HL-60 (cell line): Measurements from ENCODE around the gene TH.

Experiments
- DNase-seq, 2 experiments: peaks; one replicate each; pipeline ENCODE4 v3.0.0-alpha.2; 2010 to 2020; ENCODE audit warnings: low read depth in 1 of 2, low spot score in 1 of 2
- H3K27ac ChIP-seq: fragments of 250-450 bp; sonication (Bioruptor Pico); replicated peaks from 2 replicates; pipeline ENCODE4 v1.5.1; 2020; ENCODE audit warnings: mild to moderate bottlenecking, moderate library complexity
- H3K27me3 ChIP-seq: fragments of 250-450 bp; sonication (Bioruptor Pico); 2 replicates; pipeline ENCODE4 v1.5.1; 2021; ENCODE audit warnings: mild to moderate bottlenecking, moderate library complexity; ENCODE audit not compliant: insufficient read depth, poor library complexity, severe bottlenecking
- H3K4me3 ChIP-seq: replicated peaks from 2 replicates; pipeline ENCODE4 v1.5.1; 2011; ENCODE audit warnings: mild to moderate bottlenecking, control low read depth, low read length; ENCODE audit not compliant: insufficient read depth
- GABPA ChIP-seq: IDR thresholded peaks from 2 replicates; pipeline ENCODE4 v1.6.1; 2012; ENCODE audit warnings: low read depth
- POLR2AphosphoS5 ChIP-seq: IDR thresholded peaks from 2 replicates; pipeline ENCODE4 v1.6.1; 2012; ENCODE audit warnings: low read depth
- REST ChIP-seq: IDR thresholded peaks from 2 replicates; pipeline ENCODE4 v1.6.1; 2012; ENCODE audit warnings: low read depth; ENCODE audit not compliant: insufficient replicate concordance
- SPI1 ChIP-seq: IDR thresholded peaks from 2 replicates; pipeline ENCODE4 v1.6.1; 2012; ENCODE audit warnings: low read depth, mild to moderate bottlenecking, borderline replicate concordance
- TF ChIP-seq, protein P1 (sequence below): IDR thresholded peaks from one replicate; pipeline ENCODE4 v1.5.1; 2011; ENCODE audit warnings: low read length, control low read depth, inconsistent platforms; ENCODE audit not compliant: insufficient read depth

Gene TH

GRCh38 chr11:2198621-2199365 lies 27.2 kb upstream of the TH start:
- H3K27ac ChIP-seq, result no peak overlapping the region
- TF ChIP-seq REST (no peak), POLR2AphosphoS5 (no peak), GABPA (no peak), SPI1 (no peak)
- TF ChIP-seq, protein P1, sequence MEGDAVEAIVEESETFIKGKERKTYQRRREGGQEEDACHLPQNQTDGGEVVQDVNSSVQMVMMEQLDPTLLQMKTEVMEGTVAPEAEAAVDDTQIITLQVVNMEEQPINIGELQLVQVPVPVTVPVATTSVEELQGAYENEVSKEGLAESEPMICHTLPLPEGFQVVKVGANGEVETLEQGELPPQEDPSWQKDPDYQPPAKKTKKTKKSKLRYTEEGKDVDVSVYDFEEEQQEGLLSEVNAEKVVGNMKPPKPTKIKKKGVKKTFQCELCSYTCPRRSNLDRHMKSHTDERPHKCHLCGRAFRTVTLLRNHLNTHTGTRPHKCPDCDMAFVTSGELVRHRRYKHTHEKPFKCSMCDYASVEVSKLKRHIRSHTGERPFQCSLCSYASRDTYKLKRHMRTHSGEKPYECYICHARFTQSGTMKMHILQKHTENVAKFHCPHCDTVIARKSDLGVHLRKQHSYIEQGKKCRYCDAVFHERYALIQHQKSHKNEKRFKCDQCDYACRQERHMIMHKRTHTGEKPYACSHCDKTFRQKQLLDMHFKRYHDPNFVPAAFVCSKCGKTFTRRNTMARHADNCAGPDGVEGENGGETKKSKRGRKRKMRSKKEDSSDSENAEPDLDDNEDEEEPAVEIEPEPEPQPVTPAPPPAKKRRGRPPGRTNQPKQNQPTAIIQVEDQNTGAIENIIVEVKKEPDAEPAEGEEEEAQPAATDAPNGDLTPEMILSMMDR, result no peak
- no peak for DNase-seq
- H3K4me3 ChIP-seq, result no peak overlapping the region
- no peaks in the 10 kb centered on the region for H3K27me3 ChIP-seq

DNA sequence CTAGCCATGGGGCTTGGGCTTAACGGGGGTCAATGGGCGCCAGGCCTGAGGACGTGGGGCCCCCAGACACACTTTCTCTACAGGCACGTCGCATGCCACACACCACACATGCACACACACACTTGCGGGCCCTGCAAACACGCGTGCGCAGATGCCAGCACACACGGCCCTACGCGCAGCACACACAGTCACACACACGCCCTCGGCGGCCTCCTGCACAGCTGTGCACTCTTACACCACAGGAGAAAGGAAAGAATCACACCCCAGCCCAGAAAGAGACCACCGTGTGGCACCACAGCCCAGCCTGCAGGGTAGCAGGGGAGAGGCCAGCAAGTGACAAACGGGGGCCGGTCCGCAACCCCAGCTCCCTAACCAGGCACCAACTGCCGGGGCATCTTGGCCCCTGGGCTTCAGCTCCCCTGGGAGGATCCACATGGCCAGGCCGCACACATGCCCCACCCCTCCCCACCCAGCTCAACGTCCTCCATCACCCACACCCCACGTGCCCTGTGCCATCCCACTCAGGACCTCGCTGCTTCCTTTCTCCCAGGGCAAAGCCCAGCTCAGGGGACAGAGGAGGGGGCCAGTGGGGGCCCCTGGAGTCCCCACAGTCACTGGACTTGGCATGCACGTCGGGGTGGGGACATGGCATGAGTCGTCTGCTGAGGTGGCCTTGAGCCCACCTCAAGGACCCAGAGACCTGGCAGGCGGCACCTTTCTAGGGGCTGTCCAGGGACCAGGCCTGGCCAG lies 26.3 kb upstream of the TH start:
- Histone ChIP-seq H3K27ac (no peak overlapping the region), H3K27me3 (no peaks in the 10 kb centered on the region), H3K4me3 (no peak overlapping the region)
- DNase-seq, result no peak
- TF ChIP-seq REST (no peak), SPI1 (no peak), POLR2AphosphoS5 (no peak), GABPA (no peak)
- TF ChIP-seq, protein P1, result no peak

GRCh38 chr11:2196970-2197770 lies 25.6 kb upstream of the TH start:
- no peak for TF ChIP-seq POLR2AphosphoS5
- TF ChIP-seq, protein P1, result peak; percentile 80
- Histone ChIP-seq H3K27ac (no peak overlapping the region), H3K27me3 (no peaks in the 10 kb centered on the region), H3K4me3 (no peak overlapping the region)
- peak in 1 of 2 experiments; percentile 74 for DNase-seq
